B cell (primary cell): ENCODE results near the gene PPTC7. TPM values are rescaled to one million over a fixed set of nuclear protein-coding genes. Genes with fewer than 3 reads are reported as not detected.
"Not testable (repeated sequence)": the region's sequence is repeated elsewhere in the genome, so short reads cannot be mapped to it uniquely, and the experiment has no call there.

Experiments used
- ATAC-seq: fragments of 200-7000 bp; cut with Tn5 transposase; one replicate; pipeline ENCODE4 v1.10.0; 2021; ENCODE audit warnings: low read depth, mild to moderate bottlenecking, moderate number of reproducible peaks, moderate library complexity
- CTCF ChIA-PET: fragments of 350-600 bp; sonication (Branson Sonifier 250); formaldehyde crosslinking; loops from one replicate; lab custom pipeline; 2021; ENCODE audit warnings: antibody characterized with exemption, inconsistent platforms; lab: Charles Lee
- POLR2A ChIA-PET: fragments of 350-600 bp; sonication (Branson Sonifier 250); formaldehyde crosslinking; loops from one replicate; lab custom pipeline; 2021; ENCODE audit warnings: antibody characterized with exemption; lab: Charles Lee
- DNase-seq: peaks from one replicate; pipeline ENCODE4 v3.0.0; 2013
- H2AFZ ChIP-seq: 2 replicates; pipeline ENCODE4 v1.6.1; 2012; ENCODE audit warnings: mild to moderate bottlenecking, low read depth, low read length; ENCODE audit not compliant: insufficient read depth, poor library complexity, severe bottlenecking
- H3K27ac ChIP-seq, 2 donors: 1 replicate in 1 of 2; 2 replicates in 1 of 2; pipeline ENCODE4 v1.5.1; 2012 to 2013; ENCODE audit warnings: low read length in 2 of 2, mild to moderate bottlenecking in 2 of 2, moderate library complexity in 1 of 2
- H3K27me3 ChIP-seq, 4 experiments: fragments of 200-600 bp in 1 of 4; sonication (generic) in 1 of 4; replicated peaks in 1 of 4; 1 replicate in 2 of 4; 2 replicates in 2 of 4; pipeline versions ENCODE4 v1.6.1 to v1.7.0; 2013 to 2016; ENCODE audit warnings: low read length in 3 of 4, mild to moderate bottlenecking in 2 of 4, mixed read lengths in 1 of 4, moderate library complexity in 1 of 4; ENCODE audit not compliant: insufficient read depth in 4 of 4, control insufficient read depth in 3 of 4; ENCODE audit errors: control extremely low read depth in 1 of 4
- H3K36me3 ChIP-seq, 2 experiments: replicated peaks in 1 of 2; 1 replicate in 1 of 2; 2 replicates in 1 of 2; pipeline versions ENCODE4 v1.6.1 to v1.7.1; 2013; ENCODE audit warnings: low read length in 1 of 2; ENCODE audit not compliant: insufficient read depth in 2 of 2, control insufficient read depth in 1 of 2; ENCODE audit errors: control extremely low read depth in 1 of 2, extremely low read depth in 1 of 2
- H3K4me1 ChIP-seq, 2 donors: fragments of 200-600 bp in 1 of 2; sonication (generic) in 1 of 2; 1 replicate in 1 of 2; 2 replicates in 1 of 2; pipeline versions ENCODE4 v1.5.1 to v1.6.1; 2013 to 2017; ENCODE audit warnings: low read length in 2 of 2; ENCODE audit not compliant: control insufficient read depth in 2 of 2, insufficient read depth in 2 of 2
- H3K4me2 ChIP-seq: replicated peaks from 2 replicates; pipeline ENCODE3; 2012; ENCODE audit warnings: mild to moderate bottlenecking, low read depth, low read length; ENCODE audit not compliant: poor library complexity, severe bottlenecking
- H3K4me3 ChIP-seq, 5 experiments: fragments of 200-600 bp in 1 of 5; sonication (generic) in 1 of 5; 1 replicate in 3 of 5; 2 replicates in 2 of 5; pipeline versions ENCODE4 v1.5.1 to v1.7.0; 2011 to 2016; ENCODE audit warnings: low read length in 4 of 5, mild to moderate bottlenecking in 4 of 5, low read depth in 2 of 5, control low read depth in 1 of 5, moderate library complexity in 1 of 5; ENCODE audit not compliant: insufficient read depth in 1 of 5; ENCODE audit errors: control extremely low read depth in 1 of 5, extremely low read depth in 1 of 5
- H3K79me2 ChIP-seq: fragments of 200-600 bp; sonication (generic); one replicate; pipeline ENCODE4 v1.6.0; 2016; ENCODE audit warnings: low read length; ENCODE audit not compliant: control insufficient read depth, insufficient read depth
- H3K9ac ChIP-seq: fragments of 200-600 bp; sonication (generic); 2 replicates; pipeline ENCODE4 v1.6.1; 2017; ENCODE audit warnings: mild to moderate bottlenecking, low read length, moderate library complexity
- H3K9me3 ChIP-seq, 3 donors: one replicate each; pipeline versions ENCODE4 v1.6.1 to v1.7.1; 2013; ENCODE audit warnings: low read length in 2 of 3; ENCODE audit not compliant: control insufficient read depth in 2 of 3, insufficient read depth in 1 of 3; ENCODE audit errors: control extremely low read depth in 1 of 3
- H4K20me1 ChIP-seq: 2 replicates; pipeline ENCODE4 v1.6.0; 2012; ENCODE audit warnings: mild to moderate bottlenecking, low read length; ENCODE audit not compliant: insufficient read depth, control insufficient read depth, poor library complexity, severe bottlenecking
- H3K27ac Mint-ChIP-seq: one replicate; pipeline ENCODE4 v1.8.0; 2021; ENCODE audit warnings: mixed read lengths
- H3K27me3 Mint-ChIP-seq: one replicate; pipeline ENCODE4 v1.8.0; 2021; ENCODE audit warnings: mixed read lengths
- H3K4me1 Mint-ChIP-seq: one replicate; pipeline ENCODE4 v1.8.0; 2021; ENCODE audit warnings: mixed read lengths
- H3K4me3 Mint-ChIP-seq: one replicate; pipeline ENCODE4 v1.8.0; 2021; ENCODE audit warnings: mixed read lengths
- H3K9me3 Mint-ChIP-seq: one replicate; pipeline ENCODE4 v1.8.0; 2022; ENCODE audit warnings: mixed read lengths; ENCODE audit not compliant: insufficient read depth
- EZH2 ChIP-seq: IDR thresholded peaks from 2 replicates; pipeline ENCODE4 v1.6.1; 2012; ENCODE audit warnings: borderline replicate concordance, low read depth, mild to moderate bottlenecking, moderate library complexity, low read length; ENCODE audit not compliant: insufficient read depth, poor library complexity, severe bottlenecking
- WGBS: methylation state at CpG from one replicate; pipeline ENCODE4 v1.1.5; 2013; ENCODE audit warnings: missing lambda C conversion rate; ENCODE audit not compliant: insufficient coverage; 5-methylcytosine and 5-hydroxymethylcytosine counted together
- intact Hi-C: fragments of 100-400 bp; cut with micrococcal nuclease; formaldehyde crosslinking; loops from one replicate; pipeline ENCODE4 v1.10.0; 2022
- polyA plus RNA-seq: library from polyadenylated mRNA; depleted of rRNA; stranded (reverse); fragments of >200 nt; gene quantifications from 2 replicates; pipeline ENCODE4 v1.2.3, GENCODE V29; 2012
- total RNA-seq, 2 donors: library from RNA; stranded (reverse); fragments of 120-200 nt in 1 of 2; gene quantifications; 1 replicate in 1 of 2; 2 replicates in 1 of 2; pipeline versions ENCODE4 v1.2.3 to v1.2.4, GENCODE V29; 2013 to 2022
- TF ChIP-seq, protein P1 (sequence below): fragments of 200-600 bp; IDR thresholded peaks from one replicate; pipeline ENCODE4 v1.8.0; 2022; ENCODE audit warnings: antibody characterized with exemption, mild to moderate bottlenecking

Gene PPTC7
- total and polyA plus RNA-seq, 2 donors (not counting 1 experiment from before 2014, with no cell fraction given) = 20.7 to 44.9 TPM

DNA sequence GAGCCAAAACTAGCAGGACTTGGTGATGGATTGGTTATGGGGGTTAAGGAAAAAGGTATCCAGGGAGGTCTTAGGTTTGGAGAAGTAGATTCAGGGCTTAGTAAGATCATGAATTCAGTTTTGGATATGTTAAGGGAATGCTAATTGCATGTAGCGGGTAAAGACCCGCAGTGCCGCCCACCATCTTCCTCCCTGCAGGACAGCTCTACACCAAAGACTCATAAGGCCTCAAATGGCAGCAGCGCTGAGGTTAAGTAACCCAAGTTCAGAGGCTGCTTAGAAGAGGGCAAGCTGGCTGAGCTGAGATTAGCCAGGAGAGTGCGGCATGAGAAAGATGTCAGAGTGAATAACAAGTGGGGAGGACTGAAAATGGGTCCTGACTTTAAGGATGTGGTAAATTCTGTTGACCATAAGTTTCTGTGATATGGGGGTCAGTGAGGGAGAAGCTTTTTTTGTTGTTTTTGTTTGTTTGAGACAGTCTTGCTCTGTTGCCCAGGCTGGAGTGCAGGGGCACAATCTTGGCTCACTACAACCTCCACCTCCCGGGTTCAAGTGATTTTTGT, 54.8 kb downstream of the PPTC7 start:
- DNase-seq (no peak), ATAC-seq (no peak)
- TF ChIP-seq, protein P1, sequence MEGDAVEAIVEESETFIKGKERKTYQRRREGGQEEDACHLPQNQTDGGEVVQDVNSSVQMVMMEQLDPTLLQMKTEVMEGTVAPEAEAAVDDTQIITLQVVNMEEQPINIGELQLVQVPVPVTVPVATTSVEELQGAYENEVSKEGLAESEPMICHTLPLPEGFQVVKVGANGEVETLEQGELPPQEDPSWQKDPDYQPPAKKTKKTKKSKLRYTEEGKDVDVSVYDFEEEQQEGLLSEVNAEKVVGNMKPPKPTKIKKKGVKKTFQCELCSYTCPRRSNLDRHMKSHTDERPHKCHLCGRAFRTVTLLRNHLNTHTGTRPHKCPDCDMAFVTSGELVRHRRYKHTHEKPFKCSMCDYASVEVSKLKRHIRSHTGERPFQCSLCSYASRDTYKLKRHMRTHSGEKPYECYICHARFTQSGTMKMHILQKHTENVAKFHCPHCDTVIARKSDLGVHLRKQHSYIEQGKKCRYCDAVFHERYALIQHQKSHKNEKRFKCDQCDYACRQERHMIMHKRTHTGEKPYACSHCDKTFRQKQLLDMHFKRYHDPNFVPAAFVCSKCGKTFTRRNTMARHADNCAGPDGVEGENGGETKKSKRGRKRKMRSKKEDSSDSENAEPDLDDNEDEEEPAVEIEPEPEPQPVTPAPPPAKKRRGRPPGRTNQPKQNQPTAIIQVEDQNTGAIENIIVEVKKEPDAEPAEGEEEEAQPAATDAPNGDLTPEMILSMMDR = no peak
- no peak for TF ChIP-seq EZH2
- H3K36me3 ChIP-seq = peaks cover 3 to 4% of the 10 kb centered on the region in 2 experiments
- no peak overlapping the region for H3K4me2 ChIP-seq
- ChIA-PET POLR2A (no interaction called here), CTCF (interaction anchor here (0.5 to 2.4 kb wide), 5 partner anchors 19 to 75 kb away, joined by 3 to 13 read pairs (median 4); no protein-coding TSS in a partner anchor)
- intact Hi-C loops = no loop called here
- H4K20me1 ChIP-seq = peaks cover 6% of the 10 kb centered on the region
- Mint-ChIP-seq H3K4me3 (no peak overlapping the region), H3K27ac (no peak overlapping the region), H3K4me1 (peaks cover 20% of the 10 kb centered on the region), H3K27me3 (no peaks in the 10 kb centered on the region), H3K9me3 (no peaks in the 10 kb centered on the region)
- H3K4me3 ChIP-seq = no peak overlapping the region
- no peak overlapping the region for H3K27ac ChIP-seq
- no peaks in the 10 kb centered on the region for H3K79me2 ChIP-seq
- no peak overlapping the region for H2AFZ ChIP-seq
- H3K27me3 ChIP-seq = no peaks in the 10 kb centered on the region
- WGBS = 86% methylated on average over 2 of the region's 6 CpGs
- H3K4me1 ChIP-seq = peaks cover 0 to 3% of the 10 kb centered on the region in 2 donors
- no peaks in the 10 kb centered on the region for H3K9me3 ChIP-seq
- H3K9ac ChIP-seq = no peak overlapping the region

DNA sequence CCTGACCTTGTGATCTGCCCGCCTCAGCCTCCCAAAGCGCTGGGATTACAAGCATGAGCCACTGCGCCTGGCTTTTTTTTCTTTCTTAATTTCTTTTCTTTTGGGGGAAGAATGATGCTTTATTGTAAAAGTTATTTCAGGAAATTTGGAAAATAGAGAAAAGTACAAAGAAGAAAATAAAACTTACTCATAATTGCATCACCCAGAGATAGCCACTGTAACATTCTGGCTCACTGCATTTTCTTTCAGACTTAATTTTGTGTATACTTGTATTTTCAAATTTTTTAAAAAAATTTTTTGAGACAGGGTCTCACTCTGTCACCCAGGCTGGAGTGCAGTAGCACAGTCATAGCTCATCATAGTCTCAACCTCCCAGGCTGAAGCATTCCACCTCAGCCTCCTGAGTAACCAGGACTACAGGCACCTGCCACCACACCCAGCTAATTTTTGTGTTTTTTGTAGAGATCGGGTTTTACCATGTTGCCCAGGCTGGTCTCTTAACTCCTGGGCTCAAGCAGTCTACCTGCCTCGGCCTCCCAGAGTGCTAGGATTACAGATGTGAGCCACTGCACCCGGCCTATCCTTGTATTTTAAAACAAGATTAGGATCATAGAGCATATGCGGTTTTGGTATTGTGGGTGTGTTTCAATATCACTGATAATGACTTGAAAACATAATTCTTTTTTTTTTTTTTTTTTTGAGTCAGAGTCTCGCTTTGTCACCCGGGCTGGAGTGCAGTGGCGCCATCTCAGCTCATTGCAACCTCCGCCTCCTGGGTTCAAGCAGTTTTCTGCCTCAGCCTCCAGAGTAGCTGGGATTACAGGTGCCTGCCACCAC, 62.0 kb downstream of the PPTC7 start:
- H2AFZ ChIP-seq, H3K4me1 Mint-ChIP-seq, H3K27ac ChIP-seq, H3K27ac Mint-ChIP-seq, H3K4me3 Mint-ChIP-seq, ATAC-seq, H3K9ac ChIP-seq, H3K4me2 ChIP-seq, H3K79me2 ChIP-seq, H3K27me3 ChIP-seq, DNase-seq, H3K27me3 Mint-ChIP-seq, H4K20me1 ChIP-seq, H3K9me3 Mint-ChIP-seq, POLR2A ChIA-PET, intact Hi-C loops, CTCF ChIA-PET, H3K4me3 ChIP-seq, H3K9me3 ChIP-seq, H3K36me3 ChIP-seq, H3K4me1 ChIP-seq: not testable (repeated sequence)
- WGBS = 92% methylated on average over 5 of the region's 11 CpGs

DNA sequence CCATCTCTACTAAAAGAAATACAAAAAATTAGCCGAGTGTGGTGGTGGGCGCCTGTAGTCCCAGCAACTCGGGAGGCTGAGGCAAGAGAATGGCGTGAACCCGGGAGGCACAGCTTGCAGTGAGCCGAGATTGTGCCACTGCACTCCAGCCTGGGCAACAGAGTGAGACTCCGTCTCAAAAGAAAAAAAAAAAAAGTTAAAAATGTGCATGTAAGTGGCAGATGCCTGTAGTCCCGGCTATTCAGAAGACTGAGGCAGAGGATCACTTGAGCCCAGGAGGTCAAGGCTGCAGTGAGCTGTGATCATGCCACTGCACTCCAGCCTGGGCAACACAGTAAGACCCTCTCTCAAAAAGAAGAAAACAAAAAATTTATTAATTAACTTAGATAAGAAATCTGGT, 65.1 kb downstream of the PPTC7 start:
- H3K36me3 ChIP-seq, H3K27me3 ChIP-seq, H3K4me3 Mint-ChIP-seq, ATAC-seq, DNase-seq, H3K79me2 ChIP-seq, H3K27me3 Mint-ChIP-seq, H3K4me1 ChIP-seq, intact Hi-C loops, H3K4me2 ChIP-seq, H4K20me1 ChIP-seq, H3K9me3 Mint-ChIP-seq, H3K27ac Mint-ChIP-seq, H3K9ac ChIP-seq, CTCF ChIA-PET, H3K4me3 ChIP-seq, H2AFZ ChIP-seq, H3K27ac ChIP-seq, H3K4me1 Mint-ChIP-seq, H3K9me3 ChIP-seq: not testable (repeated sequence)
- WGBS = 92% methylated on average over 7 of the region's 8 CpGs
- POLR2A ChIA-PET = interaction anchor here (0.7 kb wide), 1 partner anchor 68 kb away, joined by 3 read pairs; the partner anchor contains the start of gene ARPC3
